ENCODE data around the gene S100A5.

Gene S100A5

GRCh38 chr1:153536671-153537375 lies 3.9 kb downstream of the S100A5 start:
- Mint-ChIP-seq H3K27me3 (ENCODE audit: low read depth) (no peaks in the 10 kb centered on the region), H3K4me1 (ENCODE audit: low read depth) (peaks cover 65% of the 10 kb centered on the region), H3K4me3 (peak overlapping the region; percentile 96), H3K9me3 (no peaks in the 10 kb centered on the region), H3K36me3 (ENCODE audit: low read depth) (peaks cover 35% of the 10 kb centered on the region), H3K27ac (peak overlapping the region; percentile 98)
- no peak for DNase-seq (ENCODE audit: low spot score)

- H3K27me3 Mint-ChIP-seq (ENCODE audit: low read depth): no peaks in the 10 kb centered on the region
- H3K36me3 Mint-ChIP-seq (ENCODE audit: low read depth): peaks cover 33% of the 10 kb centered on the region
- peak; percentile 78 for DNase-seq (ENCODE audit: low spot score)
- H3K4me1 Mint-ChIP-seq (ENCODE audit: low read depth): peaks cover 65% of the 10 kb centered on the region
- peak overlapping the region; percentile 96 for H3K4me3 Mint-ChIP-seq
- H3K27ac Mint-ChIP-seq: peak overlapping the region; percentile 98
- H3K9me3 Mint-ChIP-seq: no peaks in the 10 kb centered on the region
Measured at GRCh38 chr1:153536012-153536670, 4.6 kb downstream of the S100A5 start.

GRCh38 chr1:153535242-153536011 lies 5.3 kb downstream of the S100A5 start, which contains the start of gene S100A6:
S100A6 (minus strand) TSS chr1:153535991; CDS start chr1:153535339, 652 bp downstream.
- H3K27ac Mint-ChIP-seq: peak within 1 kb of the TSS; percentile 98
- peak; percentile 55 for DNase-seq (ENCODE audit: low spot score)
- H3K4me1 Mint-ChIP-seq (ENCODE audit: low read depth): peaks cover 62% of the 10 kb centered on the region
- H3K27me3 Mint-ChIP-seq (ENCODE audit: low read depth): no peaks in the 10 kb centered on the region
- peaks cover 33% of the 10 kb centered on the region for H3K36me3 Mint-ChIP-seq (ENCODE audit: low read depth)
- H3K4me3 Mint-ChIP-seq: peak within 1 kb of the TSS; percentile 96
- H3K9me3 Mint-ChIP-seq: no peaks in the 10 kb centered on the region

- H3K27me3 Mint-ChIP-seq (ENCODE audit: low read depth): no peaks in the 10 kb centered on the region
- DNase-seq (ENCODE audit: low spot score): no peak
- H3K4me3 Mint-ChIP-seq: peak overlapping the region; percentile 91
- H3K36me3 Mint-ChIP-seq (ENCODE audit: low read depth): peaks cover 27% of the 10 kb centered on the region
- no peaks in the 10 kb centered on the region for H3K9me3 Mint-ChIP-seq
- peak overlapping the region; percentile 94 for H3K27ac Mint-ChIP-seq
- H3K4me1 Mint-ChIP-seq (ENCODE audit: low read depth): peaks cover 57% of the 10 kb centered on the region
Measured at GRCh38 chr1:153534925-153535241, 5.9 kb downstream of the S100A5 start.

GRCh38 chr1:153534226-153534924 lies 6.4 kb downstream of the S100A5 start:
- Mint-ChIP-seq H3K36me3 (ENCODE audit: low read depth) (peaks cover 25% of the 10 kb centered on the region), H3K9me3 (no peaks in the 10 kb centered on the region), H3K4me3 (peak overlapping the region; percentile 91), H3K27me3 (ENCODE audit: low read depth) (no peaks in the 10 kb centered on the region), H3K27ac (peak overlapping the region; percentile 94), H3K4me1 (ENCODE audit: low read depth) (peaks cover 52% of the 10 kb centered on the region)
- no peak for DNase-seq (ENCODE audit: low spot score)

GRCh38 chr1:153533689-153534201 lies 7.0 kb downstream of the S100A5 start:
- H3K9me3 Mint-ChIP-seq: no peaks in the 10 kb centered on the region
- peak overlapping the region; percentile 94 for H3K27ac Mint-ChIP-seq
- peaks cover 25% of the 10 kb centered on the region for H3K36me3 Mint-ChIP-seq (ENCODE audit: low read depth)
- peaks cover 52% of the 10 kb centered on the region for H3K4me1 Mint-ChIP-seq (ENCODE audit: low read depth)
- H3K27me3 Mint-ChIP-seq (ENCODE audit: low read depth): no peaks in the 10 kb centered on the region
- DNase-seq (ENCODE audit: low spot score): no peak
- H3K4me3 Mint-ChIP-seq: peak overlapping the region; percentile 91

- no peaks in the 10 kb centered on the region for H3K27me3 Mint-ChIP-seq (ENCODE audit: low read depth)
- H3K9me3 Mint-ChIP-seq: no peaks in the 10 kb centered on the region
- peak overlapping the region; percentile 94 for H3K27ac Mint-ChIP-seq
- H3K4me1 Mint-ChIP-seq (ENCODE audit: low read depth): peaks cover 50% of the 10 kb centered on the region
- peaks cover 25% of the 10 kb centered on the region for H3K36me3 Mint-ChIP-seq (ENCODE audit: low read depth)
- DNase-seq (ENCODE audit: low spot score): peak; percentile 77
- H3K4me3 Mint-ChIP-seq: peak overlapping the region; percentile 91
Measured at GRCh38 chr1:153532769-153533599, 7.8 kb downstream of the S100A5 start.

GRCh38 chr1:153532181-153532580 lies 8.6 kb downstream of the S100A5 start:
- Mint-ChIP-seq H3K27ac (peak overlapping the region; percentile 94), H3K36me3 (ENCODE audit: low read depth) (peaks cover 25% of the 10 kb centered on the region), H3K27me3 (ENCODE audit: low read depth) (no peaks in the 10 kb centered on the region), H3K4me3 (peak overlapping the region; percentile 91), H3K9me3 (no peaks in the 10 kb centered on the region), H3K4me1 (ENCODE audit: low read depth) (peaks cover 50% of the 10 kb centered on the region)
- DNase-seq (ENCODE audit: low spot score): peak; percentile 49

- H3K4me3 Mint-ChIP-seq: peak overlapping the region; percentile 34
- H3K4me1 Mint-ChIP-seq (ENCODE audit: low read depth): peaks cover 46% of the 10 kb centered on the region
- DNase-seq (ENCODE audit: low spot score): no peak
- peak overlapping the region; percentile 94 for H3K27ac Mint-ChIP-seq
- no peaks in the 10 kb centered on the region for H3K27me3 Mint-ChIP-seq (ENCODE audit: low read depth)
- H3K36me3 Mint-ChIP-seq (ENCODE audit: low read depth): peaks cover 25% of the 10 kb centered on the region
- H3K9me3 Mint-ChIP-seq: no peaks in the 10 kb centered on the region
Measured at GRCh38 chr1:153531638-153532037, 9.1 kb downstream of the S100A5 start.

- no peaks in the 10 kb centered on the region for H3K9me3 Mint-ChIP-seq
- no peak overlapping the region for H3K27ac Mint-ChIP-seq
- H3K36me3 Mint-ChIP-seq (ENCODE audit: low read depth): no peaks in the 10 kb centered on the region
- peaks cover 21% of the 10 kb centered on the region for H3K4me1 Mint-ChIP-seq (ENCODE audit: low read depth)
- no peak overlapping the region for H3K4me3 Mint-ChIP-seq
- H3K27me3 Mint-ChIP-seq (ENCODE audit: low read depth): no peaks in the 10 kb centered on the region
- DNase-seq (ENCODE audit: low spot score): no peak
Measured at GRCh38 chr1:153527683-153528040, 13.1 kb downstream of the S100A5 start.

GRCh38 chr1:153527023-153527682 lies 13.6 kb downstream of the S100A5 start:
- no peak overlapping the region for H3K4me3 Mint-ChIP-seq
- H3K4me1 Mint-ChIP-seq (ENCODE audit: low read depth): peaks cover 21% of the 10 kb centered on the region
- H3K27ac Mint-ChIP-seq: no peak overlapping the region
- no peaks in the 10 kb centered on the region for H3K9me3 Mint-ChIP-seq
- H3K27me3 Mint-ChIP-seq (ENCODE audit: low read depth): no peaks in the 10 kb centered on the region
- H3K36me3 Mint-ChIP-seq (ENCODE audit: low read depth): no peaks in the 10 kb centered on the region
- DNase-seq (ENCODE audit: low spot score): no peak

GRCh38 chr1:153526132-153526543 lies 14.6 kb downstream of the S100A5 start:
- no peak overlapping the region for H3K27ac Mint-ChIP-seq
- H3K4me3 Mint-ChIP-seq: no peak overlapping the region
- no peaks in the 10 kb centered on the region for H3K36me3 Mint-ChIP-seq (ENCODE audit: low read depth)
- DNase-seq (ENCODE audit: low spot score): no peak
- H3K27me3 Mint-ChIP-seq (ENCODE audit: low read depth): no peaks in the 10 kb centered on the region
- peaks cover 12% of the 10 kb centered on the region for H3K4me1 Mint-ChIP-seq (ENCODE audit: low read depth)
- no peaks in the 10 kb centered on the region for H3K9me3 Mint-ChIP-seq

Measured in T-helper 2 cell treated with Interferon-gamma antibody and Interleukin-4, amounts not matched to agents 5 μg/mL and 100 μg/mL, for 36 hours (primary cell).